NCI-H524 (cell line): Measurements from ENCODE around the gene COL5A1.
"Not testable (repeated sequence)": the region's sequence is repeated elsewhere in the genome, so short reads cannot be mapped to it uniquely, and the experiment has no call there.

Experiments
- DNase-seq, 2 experiments: peaks; one replicate each; lab custom pipeline; 2025; lab: John Stamatoyannopoulos, UW

Gene COL5A1

DNA sequence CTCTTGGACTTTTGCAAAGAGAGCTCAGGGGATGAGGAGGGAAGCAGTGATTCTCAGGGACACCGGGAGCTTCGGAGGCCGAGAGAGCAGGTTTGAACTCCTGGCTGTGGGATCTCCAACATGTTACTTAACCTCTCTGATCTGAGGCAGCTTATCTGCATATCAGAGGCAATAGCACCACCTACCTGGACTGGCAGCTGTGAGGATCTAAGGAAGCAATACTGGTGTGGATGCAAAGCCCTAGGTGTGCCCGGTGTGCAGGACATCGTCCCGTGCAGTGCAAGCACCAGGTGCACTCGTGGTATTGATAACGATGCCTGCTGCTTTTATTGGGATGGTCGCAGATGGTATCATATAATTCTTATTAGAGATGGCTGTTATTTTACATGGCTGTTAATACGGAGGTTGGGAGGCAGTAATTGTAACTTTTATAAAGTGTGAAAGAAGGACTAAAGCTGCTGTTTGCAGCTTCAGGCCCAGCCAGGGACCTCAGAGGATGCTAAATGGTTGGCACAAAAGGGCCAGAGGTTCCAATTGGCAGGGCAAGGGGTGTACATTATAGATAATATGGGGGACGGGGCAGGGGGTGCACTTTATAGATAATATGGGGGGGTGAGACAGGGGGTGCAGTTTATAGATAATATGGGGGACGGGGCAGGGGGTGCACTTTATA lies 14.9 kb downstream of the COL5A1 start:
- peak in 1 of 2 experiments; percentile 33 for DNase-seq

DNA sequence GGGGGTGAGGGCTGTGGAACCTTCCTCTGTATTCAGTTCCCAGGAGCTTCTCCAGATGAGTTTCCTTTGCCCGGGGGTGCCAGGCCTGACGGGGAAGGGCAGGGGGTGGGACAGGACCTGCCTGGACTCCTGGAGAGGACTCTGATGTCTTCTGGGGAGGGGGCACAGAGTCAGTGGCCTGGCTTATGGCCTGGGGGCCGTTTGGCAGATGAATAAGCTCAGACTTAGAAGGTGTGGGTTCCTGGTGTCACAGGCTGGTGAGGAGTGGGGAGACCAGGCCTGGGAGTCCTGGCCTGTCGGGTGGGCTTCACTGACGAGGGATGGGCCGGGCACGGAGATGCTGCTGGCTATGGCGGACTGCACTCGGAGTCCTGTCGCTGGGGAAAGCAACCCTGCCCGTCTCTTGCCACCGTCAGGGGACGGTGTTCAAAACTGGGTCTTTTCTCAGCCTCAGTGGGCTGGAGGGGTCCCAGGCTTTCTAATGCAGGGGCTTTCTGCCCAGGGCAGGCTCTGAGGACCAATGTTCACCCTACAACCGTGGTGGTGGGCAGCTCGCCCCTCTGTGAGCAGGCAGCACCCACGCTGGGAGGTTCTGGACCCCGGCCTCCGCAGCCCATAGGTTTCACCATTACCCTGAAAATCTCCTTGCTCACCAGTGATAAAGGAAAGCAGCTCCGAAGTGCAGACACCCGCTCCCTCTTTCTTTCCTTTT lies 16.2 kb downstream of the COL5A1 start:
- DNase-seq: no peak

DNA sequence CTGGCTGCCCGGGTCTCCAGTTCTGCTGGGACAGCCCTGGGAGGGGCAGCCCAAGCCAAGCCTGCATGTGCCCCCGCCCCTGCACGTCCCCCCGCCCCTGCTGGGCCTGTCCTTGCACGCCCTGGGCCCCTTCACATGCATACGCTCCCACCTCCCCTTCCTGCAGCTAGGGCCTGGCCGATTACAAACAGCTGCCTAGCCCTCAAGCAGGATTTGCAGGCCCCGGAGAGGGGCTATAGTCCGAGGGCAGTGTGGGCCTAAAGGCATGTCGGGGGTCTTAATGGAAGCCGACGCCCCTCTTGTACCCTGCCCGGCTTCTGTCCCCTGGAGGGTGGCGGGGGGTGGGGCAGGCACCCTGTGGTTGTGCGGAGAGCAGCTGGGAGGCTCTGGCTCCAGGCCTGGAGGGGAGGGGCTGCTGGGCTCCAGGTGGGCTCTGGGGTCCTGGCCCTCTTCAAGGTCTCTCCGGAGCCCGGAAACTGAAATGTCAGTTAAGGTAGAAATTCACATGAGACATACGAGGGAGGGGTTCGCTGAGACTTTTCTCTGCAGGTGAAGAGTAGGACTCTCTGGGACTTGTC lies 16.9 kb downstream of the COL5A1 start:
- no peak for DNase-seq

DNA sequence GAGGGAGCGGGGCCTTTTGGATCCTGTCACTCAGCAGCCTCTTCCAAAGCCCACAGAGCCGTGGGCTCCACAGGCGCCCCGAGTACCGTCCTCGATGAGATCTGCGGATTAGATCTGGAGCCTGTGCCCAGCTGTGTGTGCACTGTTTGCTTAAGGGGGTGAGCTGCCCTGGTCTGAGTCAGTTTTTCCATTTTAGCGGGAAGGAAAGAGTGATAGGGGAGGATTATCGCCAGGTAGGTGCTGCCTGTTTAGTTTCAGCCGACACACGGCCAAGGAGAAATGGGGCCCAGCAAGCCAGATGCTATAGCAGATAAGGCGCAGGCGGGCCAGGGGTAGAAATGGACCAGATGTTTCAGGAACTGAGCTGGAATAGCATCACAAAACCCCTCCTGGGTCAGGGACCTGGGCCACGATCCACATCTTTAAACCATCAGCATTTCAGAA lies 18.1 kb downstream of the COL5A1 start:
- no peak for DNase-seq

DNA sequence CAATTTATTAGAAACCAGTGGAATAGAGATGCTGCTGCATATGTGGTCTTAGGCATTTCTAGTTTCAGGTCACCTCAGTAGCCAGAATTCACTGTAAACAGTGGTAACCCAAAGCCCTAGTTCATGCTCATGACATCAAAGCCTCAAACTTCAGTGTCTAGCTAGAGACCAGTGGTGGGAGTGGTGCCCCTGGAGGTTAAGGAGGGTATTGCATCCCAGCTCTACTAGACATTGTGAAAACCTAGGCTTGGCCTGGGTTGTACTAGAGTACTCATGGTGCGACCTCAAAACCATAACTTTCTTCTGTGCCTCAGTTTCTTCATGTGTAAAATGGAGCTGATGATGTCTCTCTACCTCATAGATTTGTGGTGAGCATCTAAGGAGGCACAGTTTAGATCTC lies 18.8 kb downstream of the COL5A1 start:
- no peak for DNase-seq

DNA sequence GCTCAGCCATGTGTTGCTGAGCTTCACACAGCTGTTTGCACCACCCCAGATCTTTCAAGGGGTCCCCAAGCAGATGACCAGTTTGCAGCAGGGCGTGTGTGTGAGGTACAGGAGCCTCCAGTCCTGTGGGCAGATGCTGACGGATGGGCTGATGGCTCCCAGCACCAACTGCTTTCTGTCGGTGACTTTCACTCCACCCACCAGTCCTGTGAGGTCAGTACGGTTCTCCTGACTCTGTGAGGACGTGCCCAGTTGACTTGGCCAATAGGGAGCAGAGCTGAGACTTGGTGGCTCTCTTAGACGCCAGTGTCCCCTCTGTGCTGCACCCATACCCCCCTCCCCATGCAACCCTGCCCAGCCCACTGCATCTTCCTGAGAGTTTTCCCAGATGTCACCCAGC lies 19.7 kb downstream of the COL5A1 start:
- DNase-seq: no peak

DNA sequence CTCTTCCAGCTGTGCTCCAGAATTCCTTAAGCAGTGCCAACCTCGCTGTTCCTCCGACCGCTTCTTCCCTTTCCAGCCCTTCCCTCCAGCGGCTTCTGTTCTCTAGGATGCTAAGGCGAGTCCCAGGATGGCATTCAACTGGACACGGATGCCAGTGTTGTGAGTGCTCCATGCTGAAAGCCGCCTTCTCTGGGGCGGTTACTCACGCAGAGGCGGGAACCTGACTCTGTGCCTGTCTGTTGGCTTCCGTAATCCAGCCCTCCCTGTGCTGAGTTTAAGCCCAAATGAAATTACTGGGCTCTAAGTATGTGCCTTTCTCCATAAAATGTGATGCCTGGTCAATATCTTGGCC lies 20.2 kb downstream of the COL5A1 start:
- DNase-seq: no peak

DNA sequence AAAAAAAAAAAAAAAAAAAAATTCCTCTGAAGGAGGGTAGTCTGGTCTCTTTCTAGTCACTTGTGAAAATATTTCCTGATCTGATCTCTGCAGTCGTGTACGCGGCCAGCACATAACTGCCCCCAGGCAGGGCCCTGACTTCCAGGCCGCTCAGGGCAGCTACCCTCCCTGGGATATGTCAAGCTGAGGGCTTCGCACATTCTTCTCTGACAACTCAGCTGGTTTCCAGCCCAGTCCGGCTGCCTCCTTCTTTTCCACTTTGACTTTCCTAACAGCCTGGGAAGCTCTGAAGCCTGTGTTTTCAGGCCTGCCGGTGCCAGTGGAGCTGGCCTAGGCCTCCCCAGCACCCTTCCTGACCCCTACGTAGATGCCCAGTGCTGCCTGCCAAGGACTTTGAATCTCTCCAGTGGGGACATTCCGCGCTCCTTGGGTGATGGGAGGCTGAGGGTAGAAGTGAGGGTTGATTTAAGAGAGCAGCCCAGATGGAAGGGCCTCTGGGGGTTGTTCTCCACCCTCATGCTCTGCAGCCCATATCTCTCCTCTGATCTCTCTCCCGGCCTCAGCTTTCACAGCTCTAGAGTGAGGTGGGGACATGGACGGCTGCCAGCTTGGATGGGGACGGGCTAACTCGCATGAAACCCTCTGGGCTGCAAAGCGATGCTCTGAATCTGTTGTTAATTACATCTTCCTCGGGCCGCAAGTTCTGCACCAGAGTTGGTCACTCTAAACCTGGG lies 20.7 kb downstream of the COL5A1 start:
- no peak for DNase-seq

DNA sequence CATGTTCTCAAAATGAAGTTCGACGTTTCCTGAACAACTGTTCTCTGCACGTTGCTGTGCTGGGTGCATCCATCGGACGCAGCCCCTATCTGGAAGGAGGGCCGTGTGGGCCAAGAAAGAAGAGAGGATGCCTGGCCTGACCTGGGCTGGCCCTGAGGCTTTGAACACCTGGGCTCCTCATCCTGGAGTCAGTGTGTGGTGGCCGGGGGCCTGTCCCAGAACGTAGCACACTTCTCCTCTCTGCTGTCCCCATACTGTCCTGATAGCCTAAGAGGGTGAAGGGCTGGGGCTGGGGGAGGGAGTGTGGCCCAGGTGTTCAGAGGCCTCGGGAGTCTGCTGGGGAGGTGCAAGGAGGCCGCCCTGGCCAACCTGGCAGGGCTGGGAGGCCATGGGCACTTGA lies 21.5 kb downstream of the COL5A1 start:
- no peak for DNase-seq

DNA sequence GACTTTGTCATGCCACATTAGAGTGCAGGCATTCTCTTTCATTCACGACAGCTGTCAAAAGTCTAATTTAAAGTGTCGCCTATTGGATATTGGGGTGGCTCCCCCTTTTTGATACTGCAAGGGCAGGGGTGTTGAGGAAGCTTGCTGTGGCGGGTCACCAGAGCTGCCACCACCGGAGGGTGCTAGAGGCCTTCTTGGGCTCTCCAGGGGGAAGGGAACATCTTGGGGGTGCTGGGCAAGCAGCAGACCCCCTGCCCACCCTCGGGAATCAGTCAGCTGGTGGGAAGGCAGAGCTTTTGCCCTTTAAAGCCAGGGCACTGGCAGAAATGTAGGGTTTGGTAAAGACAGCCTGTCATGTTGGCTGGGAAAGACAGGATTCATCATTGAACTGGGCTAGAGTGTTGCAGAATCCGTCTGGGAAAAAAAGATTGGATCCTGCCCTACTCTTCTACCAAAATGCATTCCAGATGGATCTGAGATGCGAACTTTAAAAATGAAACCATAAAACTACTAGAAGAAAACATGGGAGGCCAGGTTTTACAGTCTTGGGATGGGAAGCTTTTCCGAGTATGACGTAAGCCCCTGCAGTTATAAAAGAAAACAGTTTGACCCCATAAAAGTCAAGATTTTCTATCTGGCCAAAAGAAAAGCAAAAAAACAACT lies 22.3 kb downstream of the COL5A1 start:
- DNase-seq: no peak

DNA sequence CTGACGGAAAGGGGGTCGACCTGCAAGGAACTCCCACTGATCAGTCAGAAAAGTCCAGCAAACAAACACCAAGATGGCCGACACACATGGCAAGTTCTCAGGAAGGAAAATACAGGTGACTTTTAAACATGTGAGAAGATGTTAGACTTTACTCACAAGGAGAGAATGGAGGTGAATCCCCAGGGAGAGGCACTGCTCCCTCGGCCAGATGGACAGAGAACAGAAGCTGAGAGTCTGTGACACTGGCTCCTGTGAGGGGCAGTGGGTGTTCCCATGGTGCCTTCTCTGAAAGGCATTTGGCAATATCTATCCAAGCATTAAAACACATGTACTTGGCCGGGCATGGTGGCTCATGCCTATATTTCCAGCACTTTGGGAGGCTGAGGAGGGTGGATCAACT lies 22.8 kb downstream of the COL5A1 start:
- no peak for DNase-seq

DNA sequence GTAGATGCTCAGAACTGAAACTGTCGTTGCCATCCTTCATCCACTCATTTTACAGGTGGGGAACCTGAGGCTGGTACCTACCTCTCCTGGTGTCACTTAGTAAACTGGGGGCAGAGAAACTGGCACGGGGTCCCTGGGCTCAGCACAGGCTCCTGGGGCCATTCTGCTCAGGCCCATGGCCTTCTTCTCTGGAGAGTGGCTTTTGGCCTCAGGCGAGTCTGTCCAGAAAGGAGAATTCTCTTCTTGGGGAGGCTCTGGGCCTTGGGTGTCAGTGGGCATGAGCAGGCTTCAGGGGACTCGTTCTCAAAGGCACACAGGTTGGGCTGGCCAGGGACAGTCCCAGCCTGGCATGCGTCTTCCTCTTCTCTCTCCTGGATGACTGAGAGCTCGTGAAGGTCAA lies 24.6 kb downstream of the COL5A1 start:
- no peak for DNase-seq

DNA sequence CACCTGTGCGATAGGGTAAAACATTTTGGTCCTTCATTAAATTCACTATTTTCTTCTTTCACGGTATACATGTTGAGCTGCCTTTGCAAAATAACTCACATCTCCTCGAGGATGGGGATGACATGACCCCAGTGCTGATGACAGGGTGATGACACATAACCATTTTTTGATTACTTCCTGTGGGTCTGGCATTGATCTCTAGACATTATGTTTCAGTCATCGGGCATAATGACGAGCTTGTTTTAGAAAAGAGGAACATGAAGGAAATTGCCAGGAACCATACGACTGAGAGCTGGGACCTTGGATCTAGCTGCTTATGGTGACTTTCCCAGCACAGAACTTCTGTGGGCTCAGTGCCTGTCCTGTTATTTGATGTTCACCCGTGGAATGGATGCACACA lies 25.2 kb downstream of the COL5A1 start:
- no peak for DNase-seq

DNA sequence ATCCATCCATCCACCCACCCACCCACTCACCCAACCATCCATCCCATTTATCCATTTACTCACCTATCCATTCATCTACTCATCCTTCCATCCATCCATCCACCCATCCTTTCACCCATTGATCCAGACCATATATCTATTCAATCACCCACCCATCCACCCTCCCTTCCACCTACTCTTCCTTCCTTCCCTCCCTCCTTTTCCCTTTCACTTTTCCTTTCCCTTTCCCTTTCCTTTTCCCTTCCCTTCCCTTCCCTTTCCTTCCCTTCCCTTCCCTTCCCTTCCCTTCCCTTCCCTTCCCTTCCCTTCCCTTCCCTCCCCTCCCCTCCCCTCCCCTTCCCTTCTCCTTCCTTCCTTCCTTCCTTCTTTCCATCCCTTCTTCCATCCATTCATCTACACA lies 27.4 kb downstream of the COL5A1 start:
- not testable (repeated sequence) for DNase-seq

DNA sequence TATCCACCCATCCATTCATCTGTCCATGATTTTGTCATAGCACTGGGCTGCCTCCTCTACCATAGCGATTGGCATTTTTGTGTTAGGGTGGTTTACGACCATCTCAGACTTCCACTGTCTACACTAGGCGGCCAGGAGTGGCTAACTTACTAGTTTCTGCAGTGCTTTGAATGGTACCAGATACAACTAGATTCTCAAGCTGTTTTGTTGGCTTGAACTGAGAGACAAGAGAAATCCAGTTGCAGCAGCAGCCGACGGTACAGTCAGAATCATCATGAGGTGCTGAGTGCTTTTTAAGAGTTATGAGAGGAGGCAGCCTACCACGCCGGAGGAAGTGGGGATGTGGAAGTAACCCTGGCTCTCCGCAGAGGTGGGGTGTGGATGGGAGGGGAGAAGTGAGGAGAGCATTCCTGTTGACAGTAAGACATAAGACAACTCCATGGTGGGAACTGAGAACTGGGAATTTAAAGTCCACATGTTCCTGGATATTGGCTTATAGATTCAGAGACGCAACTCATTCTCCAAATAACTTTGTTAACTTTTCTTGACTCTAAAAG lies 27.9 kb downstream of the COL5A1 start:
- no peak for DNase-seq

DNA sequence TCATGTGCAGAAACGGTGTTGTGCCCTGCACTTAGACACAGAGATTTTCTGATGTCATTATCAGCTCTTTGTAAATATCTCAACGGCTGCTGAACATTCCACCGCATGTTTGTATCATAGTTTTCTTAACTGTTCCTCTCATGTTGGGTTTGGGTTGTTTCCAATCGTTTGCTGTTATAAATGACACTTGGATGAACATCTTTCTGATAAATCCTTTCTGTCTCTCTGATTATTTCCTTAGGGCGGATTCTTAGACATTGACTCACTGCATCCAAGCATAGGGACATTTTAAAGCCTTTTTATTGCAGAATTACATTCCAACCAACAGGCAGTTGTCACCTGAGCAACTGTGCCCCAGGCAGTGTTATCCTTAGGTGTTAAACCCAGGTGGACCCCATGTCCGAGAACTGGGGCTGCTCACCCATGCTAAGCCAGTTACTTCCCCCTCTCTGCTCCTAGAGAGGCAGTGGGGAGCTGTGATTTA lies 28.5 kb downstream of the COL5A1 start:
- no peak for DNase-seq

DNA sequence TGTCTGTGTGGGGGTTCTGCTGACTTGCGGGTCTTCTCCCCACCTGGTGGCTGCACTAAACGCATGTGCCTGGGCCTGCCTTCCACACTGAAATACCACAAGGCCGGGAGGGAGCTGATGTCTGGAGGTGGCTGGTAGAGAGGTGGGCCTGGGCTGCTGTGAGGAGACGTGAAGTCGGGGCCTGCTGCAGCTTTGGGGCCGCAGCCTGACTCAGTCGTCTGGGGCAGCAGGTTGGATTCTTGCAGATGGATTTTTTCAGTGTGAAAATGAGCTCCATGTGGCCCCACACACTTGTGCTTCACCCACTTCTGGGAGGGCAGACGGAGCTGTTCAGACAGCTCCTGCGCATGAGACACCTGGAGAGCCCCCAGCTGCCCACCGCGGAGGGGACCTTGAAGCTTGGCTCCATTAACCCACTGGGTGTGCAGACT lies 29.3 kb downstream of the COL5A1 start:
- no peak for DNase-seq

DNA sequence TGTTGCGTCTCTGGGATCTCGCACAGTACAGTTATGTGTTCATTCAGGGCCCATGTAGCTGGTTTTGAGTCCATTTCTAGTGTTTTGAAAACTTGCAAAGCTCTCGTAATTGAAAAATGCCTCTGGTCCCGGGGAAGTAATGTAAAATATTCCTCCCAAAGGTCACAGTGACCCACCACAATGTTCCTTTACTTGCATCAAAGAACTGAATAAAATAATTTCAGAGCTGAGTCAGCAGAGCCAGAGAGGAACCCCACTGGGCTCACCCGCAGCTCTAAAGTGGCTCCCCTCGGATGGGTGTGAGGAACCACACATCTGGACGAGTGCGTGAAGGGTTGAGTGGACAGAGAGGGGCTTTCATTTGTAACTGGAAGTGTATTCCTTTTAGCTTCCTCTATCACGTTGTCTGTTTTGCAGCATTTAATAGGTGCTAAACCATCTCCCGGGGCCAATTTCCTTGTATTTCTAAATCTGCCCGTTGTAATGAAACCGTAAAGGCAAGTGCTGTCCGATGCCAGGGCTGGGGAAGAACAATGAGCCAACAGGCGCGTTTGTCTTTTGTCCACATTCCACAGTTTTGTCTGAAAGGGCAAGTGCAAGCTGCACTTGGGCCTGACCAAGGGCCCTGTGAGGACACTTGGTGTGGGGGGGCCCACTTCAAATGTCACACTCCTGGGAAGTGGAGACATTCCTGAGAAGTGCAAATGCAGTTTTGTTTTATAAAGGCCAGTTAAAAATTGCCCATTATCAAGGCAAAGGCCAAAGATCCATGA lies 29.9 kb downstream of the COL5A1 start:
- DNase-seq: no peak

DNA sequence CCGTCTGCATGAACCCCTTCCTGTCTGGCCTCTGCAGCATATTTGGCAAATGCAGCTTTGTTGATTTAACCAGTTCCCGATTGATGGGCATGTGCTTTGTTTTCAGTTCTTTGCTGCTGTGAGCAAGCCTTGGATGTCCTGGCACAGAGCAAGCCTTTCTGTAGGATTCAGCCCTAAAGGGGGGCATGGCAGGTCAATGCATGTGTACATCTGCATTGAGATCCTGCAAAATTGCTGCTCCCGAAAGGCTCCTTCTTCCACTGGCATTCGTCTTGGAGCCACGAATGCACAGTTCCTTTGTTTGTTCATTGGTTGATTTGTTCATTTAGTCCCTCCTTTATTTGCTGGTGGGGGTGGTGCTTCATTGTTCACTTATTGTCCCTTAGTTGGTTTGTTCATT lies 34.8 kb downstream of the COL5A1 start:
- DNase-seq: no peak

DNA sequence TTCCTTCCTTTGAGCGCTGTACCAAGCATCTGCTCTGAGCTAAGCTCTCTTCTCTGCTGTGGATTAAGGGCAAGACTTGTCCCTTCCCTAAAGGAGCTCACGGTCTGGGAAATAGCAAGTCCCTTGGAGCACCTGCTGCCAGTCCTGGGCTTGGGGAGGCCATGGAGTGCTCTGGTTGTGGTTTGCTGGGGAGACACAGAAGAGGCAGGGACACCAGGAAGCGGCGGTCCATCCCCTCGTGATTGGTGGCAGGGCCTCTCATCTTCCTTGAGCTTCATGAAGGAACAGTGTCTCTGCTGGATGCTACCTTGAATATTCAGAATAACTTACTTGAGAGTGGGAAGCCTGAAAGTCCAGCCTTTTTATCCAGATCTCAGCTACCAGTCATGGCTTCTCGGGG lies 35.3 kb downstream of the COL5A1 start:
- DNase-seq: no peak

DNA sequence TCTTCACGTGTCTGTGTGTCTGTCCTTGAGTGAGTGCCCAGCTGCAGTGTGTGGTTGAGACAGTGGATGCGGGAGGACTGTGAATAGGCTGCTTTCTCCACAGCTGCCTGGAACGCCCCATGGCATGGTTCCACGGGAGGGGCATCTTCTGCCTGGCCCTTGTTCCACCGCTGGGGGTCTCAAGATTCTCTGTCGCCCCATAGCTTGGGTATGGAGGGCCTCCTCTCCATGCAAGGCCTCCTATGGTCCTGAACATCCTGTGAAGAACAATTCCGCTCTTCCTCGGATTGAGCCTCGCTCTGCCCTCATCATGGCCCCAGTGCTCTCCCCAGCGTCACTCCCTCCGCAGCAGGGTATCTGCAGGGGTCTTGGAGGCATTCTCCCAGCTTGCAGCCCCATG lies 36.1 kb downstream of the COL5A1 start:
- DNase-seq: no peak
